NAMALWA (cell line): Measurements from ENCODE around the gene TWF2.

ENCODE experiments used
- DNase-seq: peaks from one replicate; pipeline ENCODE4 v3.0.0-alpha.2; 2015; ENCODE audit warnings: low spot score

Gene TWF2

GRCh38 chr3:52181543-52181942 is 57.4 kb downstream of the TWF2 start:
- DNase-seq = no peak
